DMS153 treated with DMSO at 0.1 percent for 48 hours (cell line): ENCODE results near the gene DNPEP.
A peak's percentile ranks its signal among the peaks of the same experiment; 100 is the strongest.

ENCODE experiments used
- DNase-seq: peaks from one replicate; lab custom pipeline; 2025; ENCODE audit not compliant: unreplicated experiment; lab: John Stamatoyannopoulos, UW

The DNPEP gene

GRCh38 chr2:219368690-219369191, 19.0 kb downstream of the DNPEP start:
- DNase-seq: no peak

GRCh38 chr2:219362524-219363164, 25.1 kb downstream of the DNPEP start:
- DNase-seq: no peak

GRCh38 chr2:219362072-219362471, 25.6 kb downstream of the DNPEP start:
- DNase-seq: no peak

GRCh38 chr2:219358170-219359075, 29.3 kb downstream of the DNPEP start:
- no peak for DNase-seq

- no peak for DNase-seq
These were observed 30.9 kb downstream of the DNPEP start for GRCh38 chr2:219356834-219357233.

- no peak for DNase-seq
These were observed 33.1 kb downstream of the DNPEP start for GRCh38 chr2:219354582-219354981.

- DNase-seq: no peak
These were observed 34.6 kb downstream of the DNPEP start for GRCh38 chr2:219353129-219353528.

- peak; percentile 75 for DNase-seq
These were observed 35.2 kb downstream of the DNPEP start for GRCh38 chr2:219352448-219353023.

GRCh38 chr2:219350710-219351221, 36.9 kb downstream of the DNPEP start:
- no peak for DNase-seq

- no peak for DNase-seq
These were observed 37.5 kb downstream of the DNPEP start for GRCh38 chr2:219350215-219350614.

- DNase-seq: peak; percentile 69
These were observed 42.8 kb downstream of the DNPEP start for GRCh38 chr2:219344751-219345430.

- DNase-seq: no peak
These were observed 52.3 kb downstream of the DNPEP start for GRCh38 chr2:219335373-219335786.

- DNase-seq: no peak
These were observed 53.6 kb downstream of the DNPEP start for GRCh38 chr2:219334076-219334475.

GRCh38 chr2:219332542-219332941, 55.2 kb downstream of the DNPEP start, which contains the start of gene RESP18:
TSS of gene RESP18 (minus strand) at chr2:219332744.
- DNase-seq: no peak

GRCh38 chr2:219331560-219332213, 56.0 kb downstream of the DNPEP start:
- no peak for DNase-seq

- no peak for DNase-seq
These were observed 60.0 kb downstream of the DNPEP start for GRCh38 chr2:219327719-219328118.

- DNase-seq: no peak
These were observed 61.9 kb downstream of the DNPEP start for GRCh38 chr2:219325657-219326315.

- DNase-seq: no peak
These were observed 62.6 kb downstream of the DNPEP start for GRCh38 chr2:219325136-219325535.

GRCh38 chr2:219323434-219323833, 64.3 kb downstream of the DNPEP start:
- DNase-seq: no peak
